ENCODE data around the gene HIGD2A. TPM values are rescaled to one million over a fixed set of nuclear protein-coding genes. Genes with fewer than 3 reads are reported as not detected.

The HIGD2A gene
- total RNA-seq, 2 donors from 2014 or later = 20.1 to 44.1 TPM

- TF ChIP-seq, protein P1, sequence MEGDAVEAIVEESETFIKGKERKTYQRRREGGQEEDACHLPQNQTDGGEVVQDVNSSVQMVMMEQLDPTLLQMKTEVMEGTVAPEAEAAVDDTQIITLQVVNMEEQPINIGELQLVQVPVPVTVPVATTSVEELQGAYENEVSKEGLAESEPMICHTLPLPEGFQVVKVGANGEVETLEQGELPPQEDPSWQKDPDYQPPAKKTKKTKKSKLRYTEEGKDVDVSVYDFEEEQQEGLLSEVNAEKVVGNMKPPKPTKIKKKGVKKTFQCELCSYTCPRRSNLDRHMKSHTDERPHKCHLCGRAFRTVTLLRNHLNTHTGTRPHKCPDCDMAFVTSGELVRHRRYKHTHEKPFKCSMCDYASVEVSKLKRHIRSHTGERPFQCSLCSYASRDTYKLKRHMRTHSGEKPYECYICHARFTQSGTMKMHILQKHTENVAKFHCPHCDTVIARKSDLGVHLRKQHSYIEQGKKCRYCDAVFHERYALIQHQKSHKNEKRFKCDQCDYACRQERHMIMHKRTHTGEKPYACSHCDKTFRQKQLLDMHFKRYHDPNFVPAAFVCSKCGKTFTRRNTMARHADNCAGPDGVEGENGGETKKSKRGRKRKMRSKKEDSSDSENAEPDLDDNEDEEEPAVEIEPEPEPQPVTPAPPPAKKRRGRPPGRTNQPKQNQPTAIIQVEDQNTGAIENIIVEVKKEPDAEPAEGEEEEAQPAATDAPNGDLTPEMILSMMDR (IDR thresholded peaks at IDR 0.05) = no peak
- no peak for TF ChIP-seq POLR2A (IDR thresholded peaks at IDR 0.05)
- no peak for ATAC-seq
- Histone ChIP-seq H3K4me1 (no peaks in the 10 kb centered on the region), H3K27me3 (no peaks in the 10 kb centered on the region), H3K27ac (no peak overlapping the region), H3K9me3 (no peaks in the 10 kb centered on the region), H3K36me3 (replicated peaks in 1 of 2; ENCODE audit: insufficient read depth in 1 of 2, low read depth in 2 of 2) (no peaks in the 10 kb centered on the region), H3K4me3 (no peak overlapping the region)
- intact Hi-C loops (cut with DNase I) = no loop called here
- 60 to 64% methylated on average over 4 of the region's 4 CpGs for WGBS, 2 donors
- DNase-seq = no peak
Observed at GRCh38 chr5:176427971-176428370, 39.4 kb downstream of the HIGD2A start.

GRCh38 chr5:176429972-176430371, 41.4 kb downstream of the HIGD2A start:
- ATAC-seq = no peak
- H3K9me3 ChIP-seq = no peaks in the 10 kb centered on the region
- 50 to 64% methylated on average over 4 of the region's 4 CpGs for WGBS, 2 donors
- no peak overlapping the region for H3K27ac ChIP-seq
- H3K36me3 ChIP-seq (replicated peaks in 1 of 2; ENCODE audit: insufficient read depth in 1 of 2, low read depth in 2 of 2) = no peaks in the 10 kb centered on the region
- no peak for DNase-seq
- intact Hi-C loops (cut with DNase I) = no loop called here
- TF ChIP-seq POLR2A (IDR thresholded peaks at IDR 0.05) = no peak
- TF ChIP-seq, protein P1 (IDR thresholded peaks at IDR 0.05) = no peak
- no peaks in the 10 kb centered on the region for H3K27me3 ChIP-seq
- H3K4me3 ChIP-seq = no peak overlapping the region
- H3K4me1 ChIP-seq = no peaks in the 10 kb centered on the region

DNA sequence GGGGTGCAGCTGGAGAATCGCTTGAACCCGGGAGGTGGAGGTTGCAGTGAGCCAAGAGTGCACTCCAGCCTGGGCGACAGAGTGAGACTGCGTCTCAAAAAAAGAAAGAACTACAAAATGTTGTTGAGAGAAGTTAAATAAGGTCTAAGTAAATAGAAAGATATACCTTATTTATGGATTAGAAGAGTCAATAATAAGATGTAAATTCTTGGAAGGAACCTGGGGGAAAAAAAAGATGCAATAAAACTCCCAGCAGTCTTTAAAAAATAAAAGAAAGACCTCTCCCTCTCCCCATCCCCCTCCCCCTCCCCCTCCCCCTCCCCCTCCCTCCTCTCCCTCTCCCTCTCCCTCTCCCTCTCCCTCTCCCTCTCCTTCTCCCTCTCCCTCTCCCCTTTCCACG, 44.2 kb downstream of the HIGD2A start:
- H3K27me3 ChIP-seq = peaks cover 0 to under 1% of the 10 kb centered on the region in 2 donors
- no peaks in the 10 kb centered on the region for H3K9me3 ChIP-seq
- H3K27ac ChIP-seq = no peak overlapping the region
- ATAC-seq (no peak), DNase-seq (no peak)
- TF ChIP-seq, protein P1 (IDR thresholded peaks at IDR 0.05) = no peak
- TF ChIP-seq POLR2A (IDR thresholded peaks at IDR 0.05) = no peak
- no peaks in the 10 kb centered on the region for H3K4me1 ChIP-seq
- no peak overlapping the region for H3K4me3 ChIP-seq
- no peaks in the 10 kb centered on the region for H3K36me3 ChIP-seq (replicated peaks in 1 of 2; ENCODE audit: insufficient read depth in 1 of 2, low read depth in 2 of 2)
- intact Hi-C loops (cut with DNase I) = no loop called here
- WGBS, 2 donors = 85 to 89% methylated on average over 4 to 5 of the region's 5 CpGs

- Histone ChIP-seq H3K4me3 (no peak overlapping the region), H3K27me3 (peaks cover 0 to 6% of the 10 kb centered on the region in 2 donors), H3K27ac (no peak overlapping the region), H3K9me3 (no peaks in the 10 kb centered on the region), H3K4me1 (no peaks in the 10 kb centered on the region), H3K36me3 (replicated peaks in 1 of 2; ENCODE audit: insufficient read depth in 1 of 2, low read depth in 2 of 2) (no peaks in the 10 kb centered on the region)
- DNase-seq = no peak
- 31 to 34% methylated on average over 5 of the region's 5 CpGs for WGBS, 2 donors
- peak; percentile 33 for ATAC-seq
- TF ChIP-seq, protein P1 (IDR thresholded peaks at IDR 0.05) = no peak
- TF ChIP-seq POLR2A (IDR thresholded peaks at IDR 0.05) = no peak
- intact Hi-C loops (cut with DNase I) = no loop called here
Observed at GRCh38 chr5:176436656-176437055, 48.1 kb downstream of the HIGD2A start.

DNA sequence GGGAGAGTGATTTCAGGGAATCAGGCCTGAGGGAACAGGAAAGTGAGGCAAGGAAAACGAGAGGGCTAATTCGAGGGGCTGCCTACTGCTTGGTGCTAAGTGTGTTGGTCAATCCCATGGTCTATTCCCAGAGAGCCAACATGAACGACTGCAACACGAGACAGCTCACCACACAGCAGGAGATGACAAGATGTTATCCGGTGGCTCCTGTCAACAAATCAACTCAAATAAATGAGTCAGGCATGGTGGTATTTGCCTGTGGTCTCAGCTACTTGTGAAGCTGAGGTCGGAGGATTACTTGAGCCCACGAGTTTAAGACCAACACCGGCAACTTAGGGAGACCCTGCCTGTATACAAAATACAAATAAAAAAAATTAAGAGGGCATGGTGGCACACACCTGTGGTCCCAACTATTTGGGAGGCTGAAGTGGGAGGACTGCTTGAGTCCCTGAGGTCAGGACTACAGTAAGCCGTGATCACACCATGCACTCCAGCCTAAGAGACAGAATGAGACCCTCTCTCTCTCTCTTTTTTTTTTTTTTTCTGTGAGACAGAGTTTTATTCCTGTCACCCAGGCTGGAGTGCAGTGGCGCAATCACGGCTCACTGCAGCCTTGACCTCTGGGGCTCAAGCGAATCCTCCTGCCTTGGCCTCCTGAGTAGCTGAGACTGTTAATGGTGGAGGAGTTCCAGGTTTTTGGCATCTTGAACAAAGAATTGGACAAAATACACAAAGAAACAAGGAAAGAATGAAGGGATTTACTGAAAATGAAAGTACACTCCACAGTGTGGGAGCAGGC, 50.6 kb downstream of the HIGD2A start:
- Histone ChIP-seq H3K4me3 (no peak overlapping the region), H3K4me1 (no peaks in the 10 kb centered on the region), H3K27ac (no peak overlapping the region), H3K36me3 (replicated peaks in 1 of 2; ENCODE audit: insufficient read depth in 1 of 2, low read depth in 2 of 2) (no peaks in the 10 kb centered on the region), H3K9me3 (no peaks in the 10 kb centered on the region), H3K27me3 (peaks cover 0 to 6% of the 10 kb centered on the region in 2 donors)
- DNase-seq (no peak), ATAC-seq (no peak)
- no peak for TF ChIP-seq POLR2A (IDR thresholded peaks at IDR 0.05)
- TF ChIP-seq, protein P1 (IDR thresholded peaks at IDR 0.05) = no peak
- intact Hi-C loops (cut with DNase I) = no loop called here
- WGBS, 2 donors = 67 to 69% methylated on average over 11 to 12 of the region's 12 CpGs

Measured in body of pancreas (tissue), 4 donors.